GM21529 (cell line): ENCODE measurements around the gene HSPA6.
A peak's percentile ranks its signal among the peaks of the same experiment; 100 is the strongest.
"Not testable (repeated sequence)": the region's sequence is repeated elsewhere in the genome, so short reads cannot be mapped to it uniquely, and the experiment has no call there.

Experiments used
- ATAC-seq: cut with Tn5 transposase; IDR thresholded peaks from one replicate; pipeline ENCODE4 v1.9.1; 2021; ENCODE audit not compliant: unreplicated experiment

The HSPA6 gene

DNA sequence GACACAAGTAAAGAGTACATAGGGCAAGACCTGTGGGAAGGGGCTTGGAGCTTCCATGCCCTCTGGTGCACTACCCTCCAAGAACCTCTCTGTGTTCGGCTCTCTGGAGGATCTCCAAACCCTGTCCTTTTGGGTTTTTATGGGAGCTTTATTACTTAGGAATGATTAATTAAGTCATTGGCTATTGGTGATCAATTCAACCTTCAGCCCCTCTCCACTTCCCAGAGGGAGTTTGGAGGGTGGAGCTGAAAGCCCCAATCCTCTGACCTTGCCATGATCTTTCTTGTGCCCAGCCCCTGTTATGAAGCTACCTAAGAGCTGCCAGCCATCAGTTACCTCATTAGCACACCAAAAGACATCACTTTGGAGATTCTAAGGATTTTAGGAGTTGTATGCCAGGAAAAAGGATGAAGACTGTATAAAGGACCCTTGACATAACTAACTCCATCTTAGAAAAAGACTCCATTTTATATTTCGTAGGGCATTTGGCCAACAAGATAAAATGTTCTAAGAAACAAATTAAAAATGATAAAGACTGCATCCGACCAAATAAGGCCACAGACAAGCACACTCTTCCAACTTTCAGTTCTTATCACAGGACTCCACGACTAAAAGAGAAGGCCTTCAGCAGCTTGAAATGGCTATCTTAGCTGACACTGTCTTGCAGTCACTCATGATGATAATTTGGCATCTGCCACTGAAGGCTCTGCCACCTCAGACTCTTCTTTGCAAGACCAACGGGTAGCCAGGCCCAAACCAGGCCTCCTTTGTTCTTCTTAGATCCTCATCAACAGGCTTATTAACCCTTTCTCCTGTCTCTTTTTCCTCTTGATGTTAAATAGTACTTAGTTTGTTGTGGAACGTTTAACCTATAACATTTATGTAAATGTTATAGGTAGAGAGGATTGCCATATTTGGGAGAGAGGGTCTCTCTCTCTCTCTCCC, 33.4 kb downstream of the HSPA6 start:
- not testable (repeated sequence) for ATAC-seq

- ATAC-seq: peak; percentile 62
Observed at GRCh38 chr1:161560960-161561715, 36.8 kb downstream of the HSPA6 start.

- ATAC-seq: not testable (repeated sequence)
Observed at GRCh38 chr1:161562441-161562840, 38.1 kb downstream of the HSPA6 start.

DNA sequence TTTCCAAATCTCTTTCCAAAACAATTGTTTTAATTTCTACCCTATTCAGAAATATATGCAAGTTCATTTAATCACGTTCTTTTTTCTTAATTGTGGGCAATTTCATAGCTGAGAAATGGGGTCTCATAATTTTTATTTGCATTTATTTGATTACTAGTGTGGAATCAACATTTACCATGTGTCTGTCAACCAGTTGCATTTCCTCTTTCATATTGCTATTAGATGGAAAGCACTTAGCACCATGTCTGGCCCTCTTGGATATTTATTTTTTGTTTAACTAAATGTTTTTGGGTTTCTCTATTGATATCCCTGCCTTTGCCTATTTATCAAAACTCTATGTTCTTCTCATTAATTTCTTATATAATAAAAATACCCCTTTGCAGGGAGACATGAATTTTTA, 39.2 kb downstream of the HSPA6 start:
- ATAC-seq: not testable (repeated sequence)

GRCh38 chr1:161566602-161566960, 42.2 kb downstream of the HSPA6 start:
- ATAC-seq: not testable (repeated sequence)

DNA sequence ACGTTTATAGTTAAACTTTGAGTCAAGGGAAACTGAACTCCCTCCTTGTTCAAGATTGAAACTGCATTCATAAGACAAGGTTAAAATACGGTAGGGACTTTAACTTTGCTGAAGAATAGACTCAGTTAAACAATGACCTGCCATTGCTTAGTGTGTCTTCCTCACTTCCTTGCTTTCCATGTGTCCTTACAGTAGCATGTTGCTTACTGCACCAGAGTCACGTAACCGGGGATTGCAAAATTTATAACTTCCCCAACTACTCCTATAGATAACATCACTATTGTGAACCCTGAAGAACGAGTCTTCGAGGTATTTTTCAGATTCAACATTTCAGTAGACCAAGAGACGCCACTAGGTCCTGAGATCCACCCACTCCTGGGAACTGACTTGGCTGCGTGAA, 47.4 kb downstream of the HSPA6 start:
- not testable (repeated sequence) for ATAC-seq
